Brain pericyte (primary cell): Measurements from ENCODE around the gene CNDP2.

ENCODE experiments used
- DNase-seq: peaks from one replicate; pipeline ENCODE4 v3.0.0-alpha.2; 2012; ENCODE audit warnings: low read depth, low spot score

The CNDP2 gene

GRCh38 chr18:74472312-74472711 lies 23.9 kb upstream of the CNDP2 start:
- DNase-seq = no peak

GRCh38 chr18:74473976-74474640 lies 22.1 kb upstream of the CNDP2 start:
- no peak for DNase-seq

GRCh38 chr18:74476140-74476539 lies 20.0 kb upstream of the CNDP2 start:
- DNase-seq = no peak

- DNase-seq = no peak
These were observed 18.4 kb upstream of the CNDP2 start for GRCh38 chr18:74477771-74478170.

GRCh38 chr18:74478316-74478715 lies 17.8 kb upstream of the CNDP2 start:
- DNase-seq = no peak

- no peak for DNase-seq
These were observed 17.3 kb upstream of the CNDP2 start for GRCh38 chr18:74478880-74479279.

- DNase-seq = no peak
These were observed 16.5 kb upstream of the CNDP2 start for GRCh38 chr18:74479486-74480148.

- no peak for DNase-seq
These were observed 16.0 kb upstream of the CNDP2 start for GRCh38 chr18:74480149-74480651.

- DNase-seq = no peak
These were observed 13.5 kb upstream of the CNDP2 start for GRCh38 chr18:74482697-74483096.

- DNase-seq = no peak
These were observed 9.9 kb upstream of the CNDP2 start for GRCh38 chr18:74486119-74486849.

GRCh38 chr18:74488354-74488753 lies 7.8 kb upstream of the CNDP2 start:
- DNase-seq = no peak

- no peak for DNase-seq
These were observed 7.3 kb upstream of the CNDP2 start for GRCh38 chr18:74488864-74489263.

- DNase-seq = no peak
These were observed 6.5 kb upstream of the CNDP2 start for GRCh38 chr18:74489676-74490075.

- no peak for DNase-seq
These were observed 3.9 kb upstream of the CNDP2 start for GRCh38 chr18:74492259-74492658.

GRCh38 chr18:74493689-74494088 lies 2.5 kb upstream of the CNDP2 start:
- no peak for DNase-seq

GRCh38 chr18:74494514-74494913 lies 1.6 kb upstream of the CNDP2 start:
- no peak for DNase-seq

- no peak for DNase-seq
These were observed 553 bp downstream of the CNDP2 start for GRCh38 chr18:74496508-74497323.

- no peak for DNase-seq
These were observed 1.1 kb downstream of the CNDP2 start for GRCh38 chr18:74497324-74497676.

GRCh38 chr18:74497778-74498177 lies 1.6 kb downstream of the CNDP2 start:
- no peak for DNase-seq

- no peak for DNase-seq
These were observed 2.8 kb downstream of the CNDP2 start for GRCh38 chr18:74498712-74499627.

- no peak for DNase-seq
These were observed 3.5 kb downstream of the CNDP2 start for GRCh38 chr18:74499633-74500032.
